ENCODE results near the gene PBX3.
A peak's percentile ranks its signal among the peaks of the same experiment; 100 is the strongest.

Gene PBX3

DNA sequence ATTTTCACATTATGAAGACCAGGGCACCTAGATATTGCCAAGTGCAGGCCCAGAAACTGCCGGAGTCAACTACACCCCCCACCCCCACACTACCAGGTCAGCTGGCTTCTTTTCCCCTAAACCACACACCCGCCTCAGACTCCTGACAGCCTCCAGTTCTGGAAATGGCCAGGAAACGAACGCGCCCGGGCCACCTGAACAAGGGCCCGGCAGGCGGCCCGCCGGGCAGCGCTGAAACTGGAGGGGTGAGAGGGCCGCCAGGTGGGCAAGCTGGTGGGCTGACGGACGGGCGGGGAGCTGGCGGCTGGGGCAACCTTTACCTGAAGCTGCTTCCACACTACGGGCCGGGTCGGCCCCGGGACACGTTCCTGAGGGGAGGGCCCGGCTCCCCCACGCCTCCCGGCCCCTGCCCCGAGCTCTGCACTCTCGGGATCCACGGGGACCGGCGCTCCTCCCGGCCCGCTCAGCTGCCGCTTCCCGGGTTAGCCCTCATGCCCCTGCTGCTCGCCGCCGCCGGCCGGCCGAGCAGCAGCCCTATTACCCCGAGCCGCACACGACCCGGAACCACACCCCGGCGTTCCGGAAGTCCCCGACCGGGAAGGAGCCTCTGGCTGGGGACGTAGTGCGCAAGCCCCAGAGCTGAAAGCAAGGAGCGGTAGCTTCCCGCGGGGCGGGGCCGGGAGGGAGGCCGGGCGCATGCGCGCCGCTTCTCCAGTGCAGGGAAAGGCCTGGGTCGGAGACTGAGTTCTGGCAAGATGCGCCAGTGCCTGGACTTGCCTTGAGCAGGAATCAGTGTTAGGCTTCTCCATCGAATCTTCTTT, 40.3 kb upstream of the PBX3 start, which contains the start of gene MAPKAP1:
Gene MAPKAP1, minus strand, starts transcription at position 558 of the 821 bp plus-strand sequence. CDS start 34,634 bp downstream, outside the sequence.
- DNase-seq (ENCODE audit: low read depth), result peak; percentile 97
- peak within 1 kb of the TSS; percentile 75 for H3K4me3 ChIP-seq (ENCODE audit: low read depth, low read length)
- TF ChIP-seq, protein P1, sequence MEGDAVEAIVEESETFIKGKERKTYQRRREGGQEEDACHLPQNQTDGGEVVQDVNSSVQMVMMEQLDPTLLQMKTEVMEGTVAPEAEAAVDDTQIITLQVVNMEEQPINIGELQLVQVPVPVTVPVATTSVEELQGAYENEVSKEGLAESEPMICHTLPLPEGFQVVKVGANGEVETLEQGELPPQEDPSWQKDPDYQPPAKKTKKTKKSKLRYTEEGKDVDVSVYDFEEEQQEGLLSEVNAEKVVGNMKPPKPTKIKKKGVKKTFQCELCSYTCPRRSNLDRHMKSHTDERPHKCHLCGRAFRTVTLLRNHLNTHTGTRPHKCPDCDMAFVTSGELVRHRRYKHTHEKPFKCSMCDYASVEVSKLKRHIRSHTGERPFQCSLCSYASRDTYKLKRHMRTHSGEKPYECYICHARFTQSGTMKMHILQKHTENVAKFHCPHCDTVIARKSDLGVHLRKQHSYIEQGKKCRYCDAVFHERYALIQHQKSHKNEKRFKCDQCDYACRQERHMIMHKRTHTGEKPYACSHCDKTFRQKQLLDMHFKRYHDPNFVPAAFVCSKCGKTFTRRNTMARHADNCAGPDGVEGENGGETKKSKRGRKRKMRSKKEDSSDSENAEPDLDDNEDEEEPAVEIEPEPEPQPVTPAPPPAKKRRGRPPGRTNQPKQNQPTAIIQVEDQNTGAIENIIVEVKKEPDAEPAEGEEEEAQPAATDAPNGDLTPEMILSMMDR (IDR thresholded peaks at IDR 0.05; ENCODE audit: insufficient read depth, low read depth, low read length, missing control alignments), result no peak

DNA sequence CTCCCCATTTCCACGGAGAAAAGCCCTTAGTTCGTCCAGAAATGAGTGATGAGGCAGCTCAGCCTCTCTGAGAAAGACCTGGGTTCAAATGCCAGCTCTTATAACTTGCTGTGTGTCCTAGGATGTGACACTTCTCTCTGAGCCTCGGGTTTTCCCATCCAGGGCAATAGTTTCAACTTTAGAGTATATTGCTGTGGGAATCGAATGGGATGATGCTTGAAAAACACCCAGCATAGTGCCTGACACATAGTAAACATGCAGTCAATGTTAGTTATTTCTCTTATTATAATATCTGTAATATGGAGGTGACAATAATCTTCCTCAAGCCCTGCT, 39.7 kb upstream of the PBX3 start:
- TF ChIP-seq, protein P1 (IDR thresholded peaks at IDR 0.05; ENCODE audit: insufficient read depth, low read depth, low read length, missing control alignments), result no peak
- DNase-seq (ENCODE audit: low read depth), result no peak
- peak overlapping the region; percentile 75 for H3K4me3 ChIP-seq (ENCODE audit: low read depth, low read length)

DNA sequence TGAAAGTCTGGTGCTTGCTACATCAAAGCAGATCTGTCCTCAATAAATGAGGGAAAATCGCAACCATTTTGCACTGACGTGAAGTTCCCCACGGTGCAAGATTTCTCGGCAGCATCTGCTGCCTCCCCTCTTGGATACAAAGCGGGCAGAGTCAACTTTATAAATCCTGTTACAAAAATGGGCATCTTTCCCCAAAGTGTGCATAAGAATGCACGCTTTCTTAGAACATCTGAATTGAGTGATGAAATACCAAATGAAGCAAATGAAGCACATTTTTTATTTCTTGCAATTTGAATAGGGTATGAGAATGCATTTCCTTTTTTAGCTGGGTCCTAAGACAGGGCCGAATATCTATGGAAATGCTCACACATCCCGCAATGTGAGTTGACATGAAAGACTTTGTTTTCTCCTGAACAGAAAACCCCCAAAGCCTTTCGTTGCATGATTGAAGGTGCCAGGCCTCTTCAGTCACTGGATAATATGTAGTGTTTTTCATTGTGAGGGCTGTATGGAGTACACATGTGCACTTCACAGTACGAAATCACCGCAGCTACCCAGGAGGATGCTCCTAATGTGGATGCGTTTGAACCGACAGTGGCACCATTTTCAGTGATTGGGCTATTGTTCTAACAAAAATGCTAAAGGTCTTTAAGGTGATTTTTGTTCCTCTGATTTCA, 20.6 kb upstream of the PBX3 start:
- no peak for DNase-seq (ENCODE audit: low read depth)
- no peak overlapping the region for H3K4me3 ChIP-seq (ENCODE audit: low read depth, low read length)
- TF ChIP-seq, protein P1 (IDR thresholded peaks at IDR 0.05; ENCODE audit: insufficient read depth, low read depth, low read length, missing control alignments), result no peak

DNA sequence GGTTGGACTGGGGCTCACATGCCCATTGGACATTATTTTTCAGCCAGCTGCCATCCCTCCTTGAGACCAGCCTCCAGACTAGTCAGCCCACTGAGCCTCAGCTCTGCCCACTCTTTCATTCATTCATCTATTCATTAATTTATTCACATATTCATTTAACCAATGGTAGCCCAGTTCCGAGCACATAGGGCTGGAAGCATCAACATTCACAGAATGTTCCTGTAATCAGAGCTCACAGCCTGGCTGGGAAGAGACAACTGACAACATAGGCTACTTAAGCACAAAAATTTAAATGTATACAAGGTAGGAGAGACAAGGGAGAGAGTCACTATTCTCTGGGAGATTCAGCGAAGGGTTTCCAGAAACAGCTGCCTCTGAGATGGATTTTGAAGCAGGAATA, 17.0 kb upstream of the PBX3 start:
- no peak for DNase-seq (ENCODE audit: low read depth)

DNA sequence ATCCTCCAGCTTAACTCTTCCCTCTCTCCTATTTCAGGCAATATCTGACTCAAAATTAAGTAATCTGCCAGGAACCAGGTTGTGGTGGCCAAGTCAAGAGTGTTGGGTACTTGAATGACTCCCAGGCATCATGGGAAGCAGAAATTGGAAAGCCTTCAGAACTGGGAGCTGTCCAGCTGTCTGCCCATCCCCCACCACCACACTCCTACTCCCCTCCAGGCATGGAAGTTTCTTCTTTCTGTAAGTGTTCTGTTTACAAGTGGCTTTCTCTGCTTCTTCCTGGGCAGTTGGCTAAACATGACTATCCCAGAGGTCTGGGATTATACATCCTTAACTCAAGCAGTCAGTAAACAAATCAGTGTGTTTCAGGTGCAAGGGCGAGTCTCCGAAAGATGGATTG, 14.6 kb upstream of the PBX3 start:
- TF ChIP-seq, protein P1 (IDR thresholded peaks at IDR 0.05; ENCODE audit: insufficient read depth, low read depth, low read length, missing control alignments), result no peak
- H3K4me3 ChIP-seq (ENCODE audit: low read depth, low read length), result no peak overlapping the region
- DNase-seq (ENCODE audit: low read depth), result no peak

More for the DNA sequence above, 17.0 kb upstream of the PBX3 start:
- H3K4me3 ChIP-seq (ENCODE audit: low read depth, low read length), result no peak overlapping the region
- TF ChIP-seq, protein P1 (IDR thresholded peaks at IDR 0.05; ENCODE audit: insufficient read depth, low read depth, low read length, missing control alignments), result no peak

DNA sequence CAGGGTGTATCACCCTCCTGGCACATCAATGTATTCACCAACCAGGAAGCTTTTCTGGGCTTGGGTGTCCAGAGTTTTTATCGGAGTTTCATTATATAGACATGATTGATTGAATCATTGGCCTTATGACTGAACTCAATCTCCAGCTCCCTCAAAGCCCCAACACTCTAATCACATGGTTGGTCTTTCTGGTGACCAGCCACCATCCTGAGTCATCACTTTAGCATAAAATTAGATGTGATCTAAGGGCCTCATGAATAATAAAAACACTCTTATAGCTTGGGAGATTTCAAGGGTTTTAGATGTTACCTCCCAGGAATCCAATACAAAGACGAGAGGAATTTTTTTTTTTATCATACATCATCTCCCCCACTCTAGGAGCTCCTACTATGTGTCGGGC, 7.7 kb upstream of the PBX3 start:
- no peak overlapping the region for H3K4me3 ChIP-seq (ENCODE audit: low read depth, low read length)
- TF ChIP-seq, protein P1 (IDR thresholded peaks at IDR 0.05; ENCODE audit: insufficient read depth, low read depth, low read length, missing control alignments), result no peak
- no peak for DNase-seq (ENCODE audit: low read depth)
